Stimulated activated CD8-positive, alpha-beta memory T cell treated with anti-CD3 and anti-CD28 coated beads, Interleukin-12 subunit alpha, Interleukin-12 subunit beta, amount 100 ng/mL, for 24 hours (primary cell): ENCODE results near the gene GINM1.

Experiments used
- DNase-seq: peaks from one replicate; pipeline ENCODE4 v3.0.0-alpha.2; 2020; ENCODE audit errors: extremely low read depth

Gene GINM1

GRCh38 chr6:149593408-149593807, 27.2 kb downstream of the GINM1 start:
- no peak for DNase-seq

- DNase-seq = no peak
Measured at GRCh38 chr6:149600508-149600907, 34.3 kb downstream of the GINM1 start.

- DNase-seq = no peak
Measured at GRCh38 chr6:149608381-149608982, 42.3 kb downstream of the GINM1 start.

GRCh38 chr6:149614337-149614736, 48.2 kb downstream of the GINM1 start:
- no peak for DNase-seq

- no peak for DNase-seq
Measured at GRCh38 chr6:149615805-149616204, 49.6 kb downstream of the GINM1 start.

- no peak for DNase-seq
Measured at GRCh38 chr6:149627672-149628071, 61.5 kb downstream of the GINM1 start.

GRCh38 chr6:149628875-149629510, 62.8 kb downstream of the GINM1 start:
- no peak for DNase-seq

GRCh38 chr6:149634315-149634714, 68.1 kb downstream of the GINM1 start:
- DNase-seq = no peak

- DNase-seq = no peak
Measured at GRCh38 chr6:149636124-149636523, 69.9 kb downstream of the GINM1 start.
